HG02852 (cell line): ENCODE data around the gene MED22.
A peak's percentile ranks its signal among the peaks of the same experiment; 100 is the strongest.
"Not testable (repeated sequence)": the region's sequence is repeated elsewhere in the genome, so short reads cannot be mapped to it uniquely, and the experiment has no call there.

ENCODE experiments used
- ATAC-seq: cut with Tn5 transposase; IDR thresholded peaks from one replicate; pipeline ENCODE4 v1.9.1; 2021; ENCODE audit warnings: mild to moderate bottlenecking, moderate library complexity; ENCODE audit not compliant: unreplicated experiment

The MED22 gene

GRCh38 chr9:133347985-133348717 lies at the start of gene MED22, which contains the start of gene RPL7A:
Gene MED22 (minus strand): TSS chr9:133348131. CDS start chr9:133346662, 1,469 bp downstream.
Gene RPL7A (plus strand): TSS chr9:133348218. CDS start chr9:133348244, 26 bp downstream.
- peak; percentile 61 for ATAC-seq

GRCh38 chr9:133397370-133397769 lies 49.4 kb upstream of the MED22 start:
- no peak for ATAC-seq

- ATAC-seq = no peak
Observed at GRCh38 chr9:133396952-133397351, 49.0 kb upstream of the MED22 start.

- no peak for ATAC-seq
Observed at GRCh38 chr9:133394687-133395271, 46.8 kb upstream of the MED22 start.

- no peak for ATAC-seq
Observed at GRCh38 chr9:133393399-133393798, 45.5 kb upstream of the MED22 start.

GRCh38 chr9:133392308-133392707 lies 44.4 kb upstream of the MED22 start:
- not testable (repeated sequence) for ATAC-seq

- not testable (repeated sequence) for ATAC-seq
Observed at GRCh38 chr9:133391449-133391848, 43.5 kb upstream of the MED22 start.

GRCh38 chr9:133390713-133391112 lies 42.8 kb upstream of the MED22 start:
- ATAC-seq = no peak

GRCh38 chr9:133389562-133389961 lies 41.6 kb upstream of the MED22 start:
- ATAC-seq = no peak

- ATAC-seq = no peak
Observed at GRCh38 chr9:133389025-133389557, 41.2 kb upstream of the MED22 start.

GRCh38 chr9:133387680-133388079 lies 39.7 kb upstream of the MED22 start:
- no peak for ATAC-seq

GRCh38 chr9:133386338-133386737 lies 38.4 kb upstream of the MED22 start:
- no peak for ATAC-seq

GRCh38 chr9:133385452-133385851 lies 37.5 kb upstream of the MED22 start:
- ATAC-seq = no peak

GRCh38 chr9:133384736-133385321 lies 36.9 kb upstream of the MED22 start:
- no peak for ATAC-seq

- no peak for ATAC-seq
Observed at GRCh38 chr9:133383438-133383837, 35.5 kb upstream of the MED22 start.

GRCh38 chr9:133382507-133383141 lies 34.7 kb upstream of the MED22 start:
- no peak for ATAC-seq

- no peak for ATAC-seq
Observed at GRCh38 chr9:133380734-133381133, 32.8 kb upstream of the MED22 start.

GRCh38 chr9:133379153-133380086 lies 31.5 kb upstream of the MED22 start:
- no peak for ATAC-seq

- ATAC-seq = no peak
Observed at GRCh38 chr9:133378408-133378962, 30.6 kb upstream of the MED22 start.

- no peak for ATAC-seq
Observed at GRCh38 chr9:133377721-133378216, 29.8 kb upstream of the MED22 start.
